ENCODE measurements around the gene ZNF573.

The ZNF573 gene

DNA sequence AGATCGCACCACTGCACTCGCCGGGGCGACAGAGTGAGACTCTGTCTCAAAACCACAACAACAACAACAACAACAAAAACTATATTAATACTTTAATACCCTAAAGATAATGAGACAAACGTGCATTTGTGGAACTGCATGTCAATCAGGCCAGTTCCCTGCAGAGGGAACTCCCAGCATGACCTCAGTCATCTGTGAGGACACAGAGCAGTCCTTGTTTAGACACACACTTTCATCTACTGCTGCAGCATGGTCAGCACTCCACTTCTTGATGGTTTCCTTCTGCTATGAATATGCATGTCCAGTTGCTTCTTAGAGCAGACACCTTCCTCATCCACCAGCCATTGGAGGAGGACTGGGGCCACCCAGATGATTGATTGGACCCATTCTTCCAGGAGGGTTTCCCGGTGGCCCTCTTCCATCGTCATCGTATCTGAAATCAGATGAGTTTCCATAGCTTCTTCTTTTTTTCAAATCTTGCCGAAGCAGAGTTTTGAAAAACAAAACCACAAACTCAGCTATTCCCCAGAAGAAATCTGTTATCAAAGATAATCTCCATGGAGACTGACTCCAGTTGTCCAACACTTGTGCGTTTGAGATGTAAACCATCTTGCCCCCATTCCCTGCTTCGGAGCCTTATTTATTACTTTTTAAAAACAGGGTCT lies 86.3 kb downstream of the ZNF573 start:
- no peak for DNase-seq

DNA sequence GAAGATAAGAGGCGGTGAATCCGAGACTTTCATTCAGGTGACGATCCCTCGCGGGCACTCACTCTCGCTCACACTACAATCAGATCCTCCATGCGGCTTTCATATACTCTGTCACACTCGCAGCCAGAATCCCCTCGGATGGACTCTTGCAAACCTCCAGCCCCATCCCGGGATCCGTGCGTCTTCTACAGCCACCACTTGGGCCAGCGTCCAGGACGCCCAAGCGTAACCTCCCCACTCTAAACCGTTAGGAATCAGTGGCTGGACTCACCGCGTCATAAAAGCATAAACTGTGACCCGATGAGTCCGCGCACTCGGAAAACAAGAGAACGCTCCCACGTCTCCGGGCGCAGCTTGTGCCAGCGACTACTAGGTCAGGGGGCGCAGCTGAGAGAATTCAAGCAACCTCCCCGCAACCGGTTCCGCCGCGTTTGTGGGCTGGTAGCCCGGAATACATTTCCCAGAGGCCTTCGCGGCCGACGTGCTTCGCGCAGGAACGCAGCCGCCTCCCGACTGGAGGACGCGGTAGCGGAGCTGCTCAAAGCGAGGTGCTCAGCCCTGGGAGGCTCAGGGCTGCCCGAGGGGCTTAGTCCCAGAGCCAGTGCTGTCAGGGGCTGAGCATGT lies 87.4 kb downstream of the ZNF573 start:
- DNase-seq, result peak; percentile 78 to 83
